ENCODE results near the gene PLPP6.

PLPP6 gene

DNA sequence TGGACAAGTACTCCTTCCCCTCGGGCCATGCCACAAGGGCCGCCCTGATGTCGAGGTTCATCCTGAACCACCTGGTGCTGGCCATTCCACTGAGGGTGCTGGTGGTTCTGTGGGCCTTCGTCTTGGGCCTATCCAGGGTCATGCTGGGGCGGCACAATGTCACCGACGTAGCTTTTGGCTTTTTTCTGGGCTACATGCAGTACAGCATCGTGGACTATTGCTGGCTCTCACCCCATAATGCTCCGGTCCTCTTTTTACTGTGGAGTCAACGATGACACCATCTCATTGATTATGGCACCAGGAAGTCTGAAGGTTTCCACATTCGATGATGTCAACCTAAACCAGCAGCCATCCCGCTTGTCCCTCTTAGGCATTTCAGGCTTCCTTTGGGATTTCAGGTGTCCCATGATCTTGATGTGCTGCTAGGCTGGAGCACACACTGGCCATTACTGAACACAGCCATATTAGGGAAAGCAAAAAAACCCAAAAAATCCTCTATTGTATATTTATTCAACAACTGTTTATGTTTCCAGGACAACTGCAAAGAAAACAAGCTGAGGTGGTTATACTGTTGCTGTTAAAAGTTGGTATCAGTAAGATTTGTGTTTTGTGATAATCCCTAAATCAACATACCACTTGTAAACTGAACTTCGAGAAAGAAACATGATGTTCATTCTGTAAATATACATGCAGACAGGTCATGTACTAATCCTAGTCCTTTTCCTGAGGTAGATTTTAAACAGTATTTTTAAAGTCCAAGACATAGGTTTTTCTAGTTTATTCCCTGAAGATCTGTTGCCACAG, 1.1 kb downstream of the PLPP6 start:
- no peak for DNase-seq

DNA sequence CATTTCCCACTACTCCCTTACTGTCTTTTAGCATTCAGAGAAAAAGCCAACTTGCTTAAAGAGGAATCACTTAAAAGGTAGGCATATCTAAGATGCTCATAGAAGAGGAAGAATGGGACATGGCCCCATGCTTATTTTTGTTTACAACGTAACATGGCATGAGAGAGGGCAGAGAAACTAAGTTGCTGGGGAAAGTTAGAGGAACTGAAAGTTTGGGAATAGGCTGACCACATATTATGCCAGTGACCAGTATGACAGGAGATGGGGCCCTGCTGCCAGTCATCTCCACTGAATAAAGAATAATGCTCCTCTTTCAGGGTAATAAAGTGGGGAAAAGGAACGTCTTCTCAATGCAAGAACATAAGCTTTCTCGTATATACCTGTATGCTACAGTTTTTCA, 1.9 kb downstream of the PLPP6 start:
- DNase-seq = no peak

DNA sequence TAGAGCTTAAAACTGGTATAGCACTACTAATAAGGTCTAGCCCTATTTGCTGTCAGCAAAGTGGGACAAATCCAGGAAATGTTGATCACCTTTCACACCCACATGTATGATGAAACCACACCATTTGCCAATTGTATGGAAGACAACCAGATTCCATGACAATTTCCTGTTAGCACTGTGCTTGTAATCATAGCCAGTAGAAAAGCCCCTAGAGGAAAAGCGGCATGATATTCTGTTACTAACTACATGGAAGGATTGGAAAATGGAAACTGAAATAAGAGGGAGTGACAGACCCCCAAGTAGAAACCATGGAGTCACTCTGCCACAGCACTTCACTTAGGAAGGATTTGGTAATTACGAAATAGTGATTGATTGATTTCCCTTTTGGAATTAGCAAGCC, 3.3 kb downstream of the PLPP6 start:
- no peak for DNase-seq

DNA sequence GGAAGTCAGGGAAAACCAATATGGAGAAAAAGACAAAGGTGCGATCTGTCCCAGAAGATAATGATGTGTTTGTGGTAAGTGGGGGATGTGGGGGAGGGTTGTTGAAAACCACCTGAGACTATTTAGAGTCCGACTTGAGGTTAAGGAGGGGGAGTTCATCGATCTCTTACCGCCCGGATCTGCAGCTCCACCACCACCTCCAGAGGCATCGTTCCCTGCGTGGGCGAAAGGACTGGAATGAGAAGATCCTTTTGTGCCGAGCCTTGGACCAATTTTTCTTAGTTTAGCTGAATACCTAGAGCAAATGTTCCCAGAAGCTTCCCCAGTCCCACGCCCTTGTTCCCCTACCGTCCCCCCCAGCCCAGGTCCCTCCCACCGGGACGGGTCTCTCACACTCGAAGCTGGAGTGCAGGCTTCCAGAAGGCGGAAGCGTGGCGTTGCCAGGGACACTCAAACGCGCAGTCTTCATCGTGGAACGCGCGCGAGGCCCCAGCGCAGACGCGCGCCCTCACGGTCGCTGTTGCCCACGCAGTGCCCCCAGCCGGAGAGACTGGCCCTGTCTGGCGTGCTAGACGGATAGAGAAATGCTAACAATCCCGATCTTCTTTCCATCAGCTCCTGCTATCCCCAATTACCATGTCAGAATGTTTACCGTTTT, 4.1 kb downstream of the PLPP6 start, which contains the start of gene SPATA6L:
Gene SPATA6L, minus strand, starts transcription at position 439 of the 658 bp plus-strand sequence. Its CDS starts 230 bp downstream, at position 209.
- DNase-seq = peak; percentile 85

DNA sequence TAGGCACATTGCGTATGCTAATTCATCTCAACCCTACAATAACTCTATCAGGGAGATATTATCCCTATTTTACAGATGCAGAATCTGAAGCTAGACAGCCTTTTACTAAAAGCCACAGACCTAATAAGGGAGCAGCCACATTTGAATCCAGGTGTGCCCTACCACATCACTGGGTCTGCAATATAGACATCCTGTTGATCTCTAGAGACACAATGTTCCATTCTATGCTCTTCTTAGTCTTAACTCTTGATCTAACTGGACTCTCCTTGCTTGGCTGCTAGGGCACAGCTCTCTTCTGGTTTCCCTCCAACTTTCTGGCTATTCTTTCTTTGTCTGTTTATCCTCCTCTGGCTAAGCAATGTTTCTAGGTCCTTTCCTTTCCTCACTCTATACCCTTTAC, 5.6 kb downstream of the PLPP6 start:
- no peak for DNase-seq

DNA sequence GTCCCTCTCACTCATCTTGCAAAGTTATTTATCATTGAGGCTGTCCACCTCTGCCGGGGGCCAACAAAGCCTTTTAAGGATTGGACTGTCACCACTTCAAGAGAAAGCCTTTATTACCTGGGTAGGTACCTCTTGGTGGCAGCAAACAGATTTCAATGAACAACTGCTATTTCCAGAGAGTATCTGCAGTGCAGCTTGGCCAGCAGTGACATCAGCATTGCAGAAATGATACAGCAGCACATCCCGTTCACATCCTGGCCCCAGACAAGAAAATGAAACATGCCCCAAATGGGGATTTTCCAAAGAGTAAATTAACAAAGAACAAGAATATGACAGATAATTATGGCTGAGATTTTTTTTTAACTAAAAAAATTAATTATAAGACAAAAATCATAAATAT, 6.5 kb downstream of the PLPP6 start:
- DNase-seq = no peak

DNA sequence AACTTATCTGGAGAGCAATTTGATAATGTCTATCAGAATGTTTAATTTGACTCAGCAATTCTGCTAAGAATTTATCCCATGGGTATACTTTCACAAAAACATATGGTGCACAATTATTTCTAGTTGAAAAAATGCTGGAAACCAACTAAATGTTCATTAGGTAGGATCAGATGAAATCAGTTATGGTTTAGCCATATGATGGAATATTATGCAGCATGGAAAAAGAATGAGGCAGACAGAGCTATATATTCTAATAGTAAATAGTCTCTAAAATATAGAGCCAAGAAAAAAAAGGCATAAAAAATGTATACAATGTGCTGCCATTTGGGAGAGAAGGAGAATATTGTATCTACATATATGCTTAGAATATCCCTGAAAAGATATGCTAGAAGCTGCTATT, 7.8 kb downstream of the PLPP6 start:
- DNase-seq = no peak

DNA sequence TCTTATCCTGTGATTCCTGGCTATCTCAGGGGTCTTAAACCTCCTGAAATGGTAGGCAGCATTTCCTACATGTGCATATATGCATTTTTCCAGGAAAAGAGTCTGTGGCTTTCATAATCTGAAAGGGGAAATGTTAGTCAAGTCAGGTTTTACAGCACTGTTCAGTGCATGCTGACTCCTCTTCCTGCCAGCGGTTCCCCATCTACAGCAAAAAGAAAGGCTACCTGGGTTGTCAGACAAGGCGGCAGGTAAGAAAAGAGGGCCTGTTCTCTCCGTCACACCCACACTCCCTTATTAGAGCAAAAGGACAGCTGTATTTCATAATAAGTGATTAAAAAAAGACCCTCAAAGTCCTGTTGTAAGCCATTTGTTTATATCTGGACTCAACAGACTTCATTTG, 8.5 kb downstream of the PLPP6 start:
- DNase-seq = no peak

DNA sequence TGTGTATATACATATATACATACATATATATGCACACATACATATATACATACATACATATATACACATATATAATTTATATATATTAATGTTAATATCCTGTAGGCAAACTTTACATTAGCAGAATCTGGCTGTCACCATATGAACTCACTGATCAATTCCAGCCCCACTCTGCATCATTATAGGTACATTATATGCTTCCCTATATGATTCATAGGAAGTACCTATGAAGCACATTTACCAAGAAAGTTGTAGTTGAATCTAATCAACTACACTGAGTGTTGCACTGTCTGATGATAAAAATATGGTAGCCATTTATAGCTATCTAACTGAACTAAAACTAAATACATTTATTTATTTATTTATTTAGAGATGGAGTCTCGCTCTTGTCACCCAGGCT, 9.6 kb downstream of the PLPP6 start:
- DNase-seq = no peak

DNA sequence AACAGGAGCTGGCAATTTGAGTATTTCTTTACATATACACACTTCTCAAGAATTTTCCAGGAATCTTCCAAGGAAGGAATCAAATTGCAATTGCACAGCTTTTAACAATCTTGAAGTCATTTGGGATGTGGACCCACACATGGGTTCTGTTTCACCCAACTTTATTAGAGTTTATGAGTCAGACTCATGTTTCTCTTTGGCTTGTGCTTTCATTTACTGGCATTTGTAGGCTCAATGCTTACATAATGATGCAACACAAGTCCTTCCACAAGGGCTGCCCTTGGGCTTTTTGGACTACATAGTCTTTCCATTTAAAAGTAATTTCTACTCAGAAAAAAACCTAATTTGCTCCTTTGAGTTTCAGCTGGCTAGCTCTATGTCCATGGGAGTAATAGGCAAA, 12.7 kb downstream of the PLPP6 start:
- no peak for DNase-seq

DNA sequence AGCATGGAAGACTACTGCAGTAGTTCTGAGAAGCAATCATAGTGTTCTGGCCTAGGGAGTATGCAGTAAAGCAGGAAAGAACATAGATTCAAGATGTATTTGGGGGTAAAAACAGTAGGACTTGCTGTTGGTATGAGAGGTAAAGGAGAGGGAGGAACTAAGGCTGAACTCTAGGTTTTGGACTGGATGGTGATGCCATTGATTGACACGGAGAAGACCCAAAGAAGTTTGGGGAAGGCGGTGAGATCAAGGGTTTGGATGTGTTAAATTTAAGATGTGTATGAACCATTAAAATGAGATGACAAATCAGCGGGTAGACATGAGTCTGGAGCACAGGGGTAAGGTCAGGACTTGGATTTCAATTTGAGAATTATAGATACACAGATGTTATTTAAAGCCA, 15.3 kb downstream of the PLPP6 start:
- DNase-seq = no peak

DNA sequence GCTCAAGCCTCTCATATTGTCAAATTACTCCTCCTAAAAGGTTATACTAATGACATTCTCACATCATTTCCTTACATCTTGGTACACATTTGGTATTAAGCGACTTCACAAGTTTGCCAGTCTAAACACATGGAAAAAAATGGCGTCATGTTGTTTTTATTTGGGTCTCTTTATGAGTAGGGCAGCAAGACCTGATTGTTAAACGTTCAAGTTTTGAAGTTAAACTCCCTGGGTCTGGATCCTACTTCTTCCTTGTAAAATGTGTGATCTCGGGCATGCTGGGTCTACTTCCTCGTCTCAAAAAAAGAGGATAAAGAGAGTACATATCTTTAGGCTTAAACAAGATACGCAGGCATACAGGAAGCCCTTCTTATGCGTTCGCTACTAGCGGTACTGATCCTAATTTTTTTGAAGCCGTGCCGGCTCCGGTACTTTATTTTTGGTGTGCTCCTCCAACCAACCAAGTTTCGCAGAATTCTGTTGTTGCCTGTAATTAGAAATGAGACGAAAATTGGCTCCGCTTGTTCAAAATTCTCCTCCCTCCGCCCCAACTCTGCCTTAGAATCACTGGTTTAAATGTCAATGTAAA, 16.7 kb downstream of the PLPP6 start:
- no peak for DNase-seq

DNA sequence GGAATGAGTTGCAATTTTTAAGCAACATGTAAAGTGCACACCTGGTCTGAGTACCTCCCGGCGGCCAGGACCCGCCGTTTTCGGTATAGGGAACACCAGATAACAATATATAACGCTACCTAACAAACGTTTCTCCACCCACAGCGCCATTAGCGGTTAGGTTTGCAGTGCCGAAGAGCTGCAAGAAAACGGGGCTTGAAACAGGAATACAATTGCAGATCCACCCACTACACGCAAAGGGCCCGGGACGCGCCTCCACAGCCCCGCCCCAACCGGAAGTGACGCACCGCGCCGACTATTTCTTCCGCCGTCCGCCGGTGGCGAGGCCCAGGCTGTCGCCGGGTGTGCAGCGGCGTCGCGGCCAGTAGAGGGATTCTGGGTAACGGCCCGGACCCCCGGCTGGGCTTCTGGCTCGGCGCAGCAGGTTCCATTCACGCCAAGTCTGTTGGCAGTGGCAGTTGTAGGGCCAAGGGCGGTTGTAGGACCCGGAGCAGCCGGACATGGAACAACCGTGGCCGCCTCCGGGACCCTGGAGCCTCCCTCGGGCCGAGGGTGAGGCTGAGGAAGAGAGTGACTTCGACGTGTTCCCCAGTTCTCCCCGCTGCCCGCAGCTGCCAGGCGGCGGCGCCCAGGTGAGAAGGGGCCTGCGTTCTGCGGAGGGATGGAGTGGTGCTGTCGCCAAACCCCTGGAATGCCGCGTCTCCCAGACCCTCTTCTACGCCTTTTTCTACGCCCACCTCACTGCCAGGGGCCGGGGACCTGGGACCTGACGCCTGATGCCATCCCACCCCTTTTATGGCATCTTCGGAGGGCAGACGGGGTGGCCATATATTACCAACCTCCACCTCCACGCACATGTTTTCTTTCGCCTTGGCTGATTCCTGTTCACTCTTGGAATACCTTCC, 17.4 kb downstream of the PLPP6 start, which contains the start of gene CDC37L1:
Gene CDC37L1, plus strand, starts transcription at position 302 of the 905 bp plus-strand sequence. Its CDS starts 199 bp downstream, at position 501.
- DNase-seq = peak; percentile 99

DNA sequence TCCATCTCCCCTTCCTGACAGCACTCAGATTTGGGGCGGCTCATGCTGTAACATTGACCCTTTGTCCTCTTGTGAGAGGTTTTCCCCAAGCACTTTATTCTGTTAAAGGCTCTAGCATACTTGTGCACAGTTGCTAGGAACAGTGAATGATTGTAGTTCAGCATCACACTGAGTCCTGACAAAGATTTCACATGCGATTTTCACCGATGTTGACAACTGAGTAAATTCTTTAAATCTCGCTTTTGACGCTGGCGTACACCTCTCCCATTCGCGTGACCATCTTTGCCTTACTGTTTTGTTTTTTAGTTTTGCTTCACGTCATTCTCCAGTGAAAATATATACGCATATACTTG, 18.1 kb downstream of the PLPP6 start:
- DNase-seq = no peak

DNA sequence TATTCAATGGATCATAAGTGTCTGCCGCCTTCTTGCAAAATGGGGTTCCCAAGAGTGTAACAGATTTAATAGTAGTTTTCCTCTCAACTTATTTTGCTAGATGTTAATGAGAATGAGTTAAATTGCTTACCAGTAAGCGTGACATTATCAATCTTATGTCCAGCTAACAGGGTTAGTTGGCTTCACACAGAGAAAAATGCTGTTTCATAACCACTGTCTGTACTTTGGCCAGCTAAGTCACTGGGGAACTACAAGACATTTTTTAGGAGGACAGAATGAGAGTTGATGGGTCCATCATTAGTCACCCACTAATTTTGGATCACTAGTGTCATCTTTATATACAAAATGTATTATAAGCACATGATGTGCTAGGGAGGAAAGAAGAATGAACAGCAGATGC, 18.7 kb downstream of the PLPP6 start:
- no peak for DNase-seq

DNA sequence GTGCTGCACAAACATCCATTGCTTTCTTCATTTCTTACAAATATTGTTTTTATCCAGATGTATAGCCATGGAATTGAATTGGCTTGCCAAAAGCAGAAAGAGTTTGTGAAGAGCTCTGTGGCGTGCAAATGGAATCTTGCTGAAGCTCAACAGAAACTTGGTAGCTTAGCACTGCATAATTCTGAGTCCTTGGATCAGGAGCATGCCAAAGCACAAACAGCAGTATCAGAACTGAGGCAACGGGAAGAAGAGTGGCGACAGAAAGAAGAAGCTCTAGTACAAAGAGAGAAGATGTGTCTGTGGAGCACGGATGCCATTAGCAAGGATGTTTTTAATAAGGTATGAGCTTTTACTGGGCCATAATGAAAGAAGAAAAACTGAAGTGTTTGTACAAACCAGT, 22.7 kb downstream of the PLPP6 start:
- no peak for DNase-seq

DNA sequence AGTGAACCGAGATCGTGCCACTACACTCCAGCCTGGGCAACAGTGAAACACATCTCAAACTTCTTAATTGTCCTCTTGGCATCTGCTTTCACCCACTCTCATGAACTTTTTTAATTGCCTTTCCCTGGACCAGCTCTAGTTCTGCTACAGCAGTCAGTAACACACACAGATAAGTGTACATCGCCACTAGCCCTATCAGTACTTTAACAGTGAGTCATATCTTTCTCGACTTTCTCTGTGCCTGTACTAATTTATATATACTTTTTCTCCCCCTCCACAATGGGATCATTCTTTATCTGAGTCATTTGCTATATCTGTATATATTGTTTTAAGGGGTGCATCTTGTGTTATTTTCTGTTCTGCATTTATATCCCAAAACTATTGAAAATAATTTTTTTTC, 24.0 kb downstream of the PLPP6 start:
- no peak for DNase-seq

DNA sequence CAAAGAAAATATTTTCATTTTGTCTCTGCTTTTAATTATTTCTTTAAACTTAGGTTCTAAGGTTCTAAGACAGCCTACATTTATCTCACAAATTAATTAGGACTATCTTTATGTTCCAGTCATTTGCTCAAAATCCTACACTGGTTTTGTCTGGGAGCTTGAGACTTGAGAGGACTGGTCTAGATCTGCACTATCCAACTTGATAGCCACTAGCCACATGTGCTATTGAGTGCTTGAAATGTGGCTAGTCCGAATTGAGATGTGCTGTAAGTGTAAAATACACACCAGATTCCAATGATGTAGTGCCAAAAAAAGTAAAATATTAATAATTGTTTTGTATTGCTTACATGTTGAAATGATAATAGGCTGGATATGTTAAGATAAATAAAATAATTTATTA, 24.5 kb downstream of the PLPP6 start:
- DNase-seq = no peak

DNA sequence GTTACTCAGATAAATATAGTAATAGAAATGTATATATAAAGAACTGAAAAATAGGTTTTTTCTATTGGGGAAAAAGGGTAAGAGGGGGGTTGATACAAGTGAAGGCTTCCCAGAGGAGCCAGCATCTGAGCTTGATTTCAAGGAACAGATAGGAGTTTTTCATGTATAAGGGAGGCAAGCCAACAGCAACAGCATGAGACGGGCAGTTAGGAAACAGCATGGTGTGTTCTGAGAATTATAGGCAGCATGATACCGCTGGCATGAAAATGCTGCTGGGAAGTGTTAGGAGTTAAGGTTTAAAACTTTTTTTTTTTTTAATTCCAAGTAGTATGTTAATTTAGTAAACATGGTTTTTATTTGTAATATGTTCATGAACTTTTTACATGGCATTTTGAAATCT, 26.9 kb downstream of the PLPP6 start:
- no peak for DNase-seq

DNA sequence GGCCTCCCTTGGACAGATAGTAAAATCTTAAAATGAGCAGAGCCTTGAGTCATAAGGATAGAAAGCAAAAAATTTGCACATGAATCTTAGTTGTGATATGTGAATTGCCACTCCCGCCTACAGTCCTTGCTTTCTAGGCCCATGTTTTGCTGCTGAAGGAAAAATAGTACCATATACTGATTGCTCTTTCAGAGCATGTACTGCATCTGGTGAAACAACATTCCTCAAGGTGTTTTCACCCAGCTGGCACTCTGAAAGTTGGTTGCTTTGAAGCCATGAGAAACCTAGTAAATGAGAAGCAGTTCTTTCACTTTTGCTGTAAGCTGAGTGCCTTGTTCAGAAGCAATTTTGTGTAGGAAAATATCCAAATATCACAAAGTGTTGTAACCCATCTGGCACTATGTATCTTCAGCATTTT, 27.6 kb downstream of the PLPP6 start:
- no peak for DNase-seq

DNA sequence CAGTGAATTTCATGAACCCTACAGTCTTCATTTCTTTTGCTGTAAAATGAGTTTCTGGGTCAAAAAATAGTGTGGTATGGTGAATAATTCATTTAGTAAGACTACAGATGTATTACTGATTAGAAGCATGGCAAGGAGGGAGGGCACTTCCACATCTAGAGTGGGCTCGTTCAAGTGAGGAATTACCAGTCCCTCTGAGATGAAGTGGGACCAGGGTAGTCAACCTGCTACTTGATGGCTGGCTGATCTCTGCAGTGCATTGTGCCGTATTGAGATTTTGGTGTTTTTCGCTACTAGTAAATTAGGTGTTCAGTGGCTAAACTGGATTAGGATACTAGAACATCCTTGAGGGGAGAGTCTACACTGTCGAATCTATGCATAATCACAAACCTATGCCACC, 28.1 kb downstream of the PLPP6 start:
- no peak for DNase-seq

DNA sequence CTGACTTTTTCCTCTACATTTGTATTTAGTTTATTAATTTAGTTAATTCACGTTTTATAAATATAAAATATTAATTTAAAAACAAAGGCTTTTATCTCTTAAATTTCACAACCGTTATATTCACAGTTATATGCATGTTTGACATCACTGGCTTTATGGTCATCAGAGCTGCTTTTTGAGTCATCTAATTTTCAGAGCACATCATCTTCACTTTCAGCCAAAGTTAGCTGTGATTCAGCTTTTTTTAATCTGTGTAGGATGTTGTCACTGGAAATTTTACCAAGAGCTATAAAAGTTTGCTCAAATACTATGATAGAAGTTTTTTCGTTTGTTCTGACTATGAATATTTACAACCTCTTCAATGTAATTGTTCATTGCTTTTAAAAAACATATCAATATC, 29.7 kb downstream of the PLPP6 start:
- no peak for DNase-seq

DNA sequence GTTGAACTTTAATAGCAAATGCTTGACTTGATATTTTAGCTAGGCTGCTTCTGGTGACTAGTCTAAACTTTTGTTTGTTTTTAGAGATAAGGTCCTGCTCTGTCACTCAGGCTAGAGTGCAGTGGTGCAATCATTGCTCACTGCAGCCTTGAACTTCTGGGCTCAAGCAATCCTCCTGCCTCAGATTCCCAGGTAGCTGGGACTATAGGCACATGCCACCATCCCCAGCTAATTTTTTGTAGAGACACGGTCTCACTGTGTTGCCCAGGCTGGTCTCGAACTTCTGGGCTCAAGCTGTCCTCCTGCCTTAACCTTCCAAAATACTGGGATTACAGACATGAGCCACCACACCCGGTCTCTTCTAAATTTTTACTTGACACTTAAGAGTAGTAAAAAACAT, 38.0 kb downstream of the PLPP6 start:
- DNase-seq = no peak
